HCT116 (cell line): Measurements from ENCODE around the gene IL18R1. TPM values are rescaled to one million over a fixed set of nuclear protein-coding genes. Genes with fewer than 3 reads are reported as not detected.

ENCODE experiments used
- ATAC-seq: fragments of 200-7000 bp; cut with Tn5 transposase; 2 replicates; pipeline ENCODE4 v1.9.1; 2020; ENCODE audit warnings: mild to moderate bottlenecking, moderate library complexity
- BruUV-seq: library from RNA; stranded (reverse); fragments of 400-500 nt; replicated peaks from 2 replicates; lab custom pipeline; 2021; lab: Mats Ljungman, UMichigan
- CTCF ChIA-PET: fragments of 300-600 bp; sonication (Branson Sonifier 250); formaldehyde crosslinking; loops from one replicate; lab custom pipeline; 2021; ENCODE audit warnings: antibody characterized with exemption; lab: Charles Lee
- POLR2A ChIA-PET: fragments of 300-600, 350-600 bp; sonication (Branson Sonifier 250); formaldehyde crosslinking; loops from one replicate; lab custom pipeline; 2021; ENCODE audit warnings: antibody characterized with exemption; lab: Charles Lee
- RAD21 ChIA-PET, 2 experiments: fragments of 300-600 bp; sonication (Branson Sonifier 250); formaldehyde crosslinking; loops; one replicate each; lab custom pipeline; 2023; ENCODE audit warnings: low total read pairs in 2 of 2; ENCODE audit not compliant: uncharacterized antibody in 2 of 2, unreplicated experiment in 2 of 2, low non-redundant PET in 1 of 2; lab: Charles Lee
- DNase-seq: peaks from one replicate; pipeline ENCODE4 v3.0.0-alpha.2; 2010; ENCODE audit warnings: low read depth, low spot score
- H2AFZ ChIP-seq: fragments of 200-600 bp; shearing (Covaris generic), sonication (generic); 2 replicates; pipeline ENCODE4 v1.6.1; 2017; ENCODE audit warnings: low read depth, mixed run types, mixed read lengths, antibody characterized with exemption, low read length; ENCODE audit not compliant: poor library complexity, severe bottlenecking
- H3K27ac ChIP-seq: 2 replicates; pipeline ENCODE4 v1.5.1; 2012; ENCODE audit warnings: low read depth, low read length
- H3K27me3 ChIP-seq: fragments of 200-600 bp; sonication (generic); 2 replicates; pipeline ENCODE4 v1.6.1; 2016; ENCODE audit warnings: mixed run types, low read length, mixed read lengths; ENCODE audit not compliant: insufficient read depth
- H3K36me3 ChIP-seq, 2 experiments: fragments of 200-500 bp in 1 of 2; fragments of 200-600 bp in 1 of 2; sonication (Bioruptor generic) in 1 of 2; sonication (generic) in 1 of 2; 2 replicates each; pipeline versions ENCODE4 v1.5.1 to v1.6.1; 2014 to 2016; ENCODE audit warnings: low read length in 2 of 2, inconsistent platforms in 1 of 2, mixed read lengths in 1 of 2, mixed run types in 1 of 2; ENCODE audit not compliant: insufficient read depth in 2 of 2, control insufficient read depth in 1 of 2
- H3K4me1 ChIP-seq, 2 experiments: fragments of 200-600 bp in 1 of 2; sonication (generic) in 1 of 2; 2 replicates each; pipeline versions ENCODE4 v1.5.1 to v1.6.1; 2012 to 2017; ENCODE audit warnings: low read length in 2 of 2, inconsistent platforms in 1 of 2, mild to moderate bottlenecking in 1 of 2, mixed read lengths in 1 of 2, mixed run types in 1 of 2, moderate library complexity in 1 of 2; ENCODE audit not compliant: insufficient read depth in 2 of 2, control insufficient read depth in 1 of 2
- H3K4me2 ChIP-seq: fragments of 200-600 bp; sonication (generic); 2 replicates; pipeline ENCODE4 v1.6.1; 2017; ENCODE audit warnings: mixed run types, low read length, mixed read lengths
- H3K4me3 ChIP-seq, 2 experiments: fragments of 200-600 bp in 1 of 2; sonication (generic) in 1 of 2; replicated peaks in 1 of 2; 2 replicates each; pipeline ENCODE4 v1.5.1; 2011 to 2016; ENCODE audit warnings: low read length in 2 of 2, control low read depth in 1 of 2, low read depth in 1 of 2, mild to moderate bottlenecking in 1 of 2, mixed read lengths in 1 of 2, mixed run types in 1 of 2
- H3K79me2 ChIP-seq: fragments of 200-600 bp; sonication (generic); 2 replicates; pipeline ENCODE4 v1.6.1; 2017; ENCODE audit warnings: mild to moderate bottlenecking, mixed run types, low read length, moderate library complexity, mixed read lengths; ENCODE audit not compliant: insufficient read depth
- H3K9ac ChIP-seq: fragments of 200-600 bp; sonication (generic); 2 replicates; pipeline ENCODE4 v1.6.1; 2016; ENCODE audit warnings: low read length, mixed read lengths
- H3K9me2 ChIP-seq: fragments of 200-600 bp; sonication (generic), shearing (Covaris generic); 2 replicates; pipeline ENCODE4 v1.6.1; 2017; ENCODE audit warnings: mixed run types, mild to moderate bottlenecking, moderate library complexity; ENCODE audit not compliant: insufficient read depth
- H3K9me3 ChIP-seq, 2 experiments: fragments of 200-500 bp in 1 of 2; fragments of 200-600 bp in 1 of 2; sonication (Bioruptor generic) in 1 of 2; sonication (generic) in 1 of 2; 2 replicates each; pipeline ENCODE4 v1.6.1; 2014 to 2017; ENCODE audit warnings: low read length in 2 of 2, mixed read lengths in 2 of 2, inconsistent platforms in 1 of 2, low read depth in 1 of 2, mild to moderate bottlenecking in 1 of 2, mixed run types in 1 of 2, moderate library complexity in 1 of 2; ENCODE audit not compliant: control insufficient read depth in 1 of 2, insufficient read depth in 1 of 2
- H4K20me1 ChIP-seq: fragments of 200-600 bp; sonication (generic), shearing (Covaris generic); 2 replicates; pipeline ENCODE4 v1.6.1; 2017; ENCODE audit warnings: mixed run types, mild to moderate bottlenecking, moderate library complexity; ENCODE audit not compliant: insufficient read depth
- CEBPB ChIP-seq: IDR thresholded peaks from 2 replicates; pipeline ENCODE4 v1.6.1; 2012; ENCODE audit warnings: low read depth
- EGR1 ChIP-seq: IDR thresholded peaks from 2 replicates; pipeline ENCODE4 v1.6.1; 2012; ENCODE audit warnings: low read depth
- EZH2phosphoT487 ChIP-seq: fragments of 200-600 bp; IDR thresholded peaks from 2 replicates; pipeline ENCODE4 v1.6.1; 2018; ENCODE audit warnings: antibody characterized with exemption, borderline replicate concordance
- SIN3A ChIP-seq: IDR thresholded peaks from 2 replicates; pipeline ENCODE4 v1.6.1; 2012; ENCODE audit warnings: low read depth
- SRF ChIP-seq: IDR thresholded peaks from 2 replicates; pipeline ENCODE4 v1.6.1; 2012; ENCODE audit warnings: low read depth
- YY1 ChIP-seq: IDR thresholded peaks from 2 replicates; pipeline ENCODE4 v1.6.1; 2011; ENCODE audit warnings: low read length, low read depth, moderate library complexity, mild to moderate bottlenecking; ENCODE audit not compliant: insufficient replicate concordance; ENCODE audit errors: extremely low read depth
- intact Hi-C: fragments of 100-400 bp; cut with micrococcal nuclease; formaldehyde crosslinking; loops from 2 replicates; pipeline ENCODE4 v1.10.0; 2022
- total RNA-seq: library from RNA; stranded (reverse); gene quantifications from one replicate; pipeline ENCODE4 v1.2.1, GENCODE V29; 2021; ENCODE audit not compliant: unreplicated experiment
- TF ChIP-seq, protein P1 (sequence below): IDR thresholded peaks from 2 replicates; pipeline ENCODE4 v1.6.1; 2012

The IL18R1 gene
- total RNA-seq, 1 experiment from 2014 or later, result 1.5 TPM

DNA sequence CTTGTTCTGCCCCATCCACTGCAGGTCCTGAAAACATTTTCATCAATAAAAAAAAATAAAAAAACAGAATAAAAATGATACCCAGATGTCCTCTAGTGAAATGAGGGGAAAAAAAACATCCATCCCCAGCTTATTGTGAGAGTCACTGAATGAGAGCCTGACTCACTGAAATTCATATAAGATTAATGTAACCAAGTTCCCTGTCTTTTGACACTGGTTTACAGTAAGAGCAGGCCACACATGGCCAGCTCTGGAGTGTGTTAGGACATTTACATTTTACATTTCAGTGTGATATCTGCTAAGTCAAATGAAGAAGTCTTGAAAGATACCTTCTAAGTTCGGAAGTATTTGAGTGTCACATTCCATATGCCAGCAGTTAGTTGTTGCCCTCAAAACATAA, 21.1 kb upstream of the IL18R1 start:
- DNase-seq, result no peak
- Histone ChIP-seq H3K27me3 (no peaks in the 10 kb centered on the region), H3K27ac (no peak overlapping the region), H3K79me2 (no peaks in the 10 kb centered on the region), H3K4me3 (no peak overlapping the region), H3K9me3 (peaks cover 0 to 5% of the 10 kb centered on the region in 2 experiments; a peak in 1 of 4 replicates), H3K4me2 (no peak overlapping the region), H4K20me1 (no peaks in the 10 kb centered on the region), H2AFZ (no peak overlapping the region), H3K9me2 (peaks cover 6% of the 10 kb centered on the region; the same call in 1 of the 2 replicates), H3K4me1 (no peaks in the 10 kb centered on the region), H3K9ac (no peak overlapping the region), H3K36me3 (no peaks in the 10 kb centered on the region)
- RAD21 ChIA-PET, result no interaction called here
- TF ChIP-seq, protein P1, sequence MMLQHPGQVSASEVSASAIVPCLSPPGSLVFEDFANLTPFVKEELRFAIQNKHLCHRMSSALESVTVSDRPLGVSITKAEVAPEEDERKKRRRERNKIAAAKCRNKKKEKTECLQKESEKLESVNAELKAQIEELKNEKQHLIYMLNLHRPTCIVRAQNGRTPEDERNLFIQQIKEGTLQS, result no peak
- no peak for TF ChIP-seq EZH2phosphoT487
- intact Hi-C loops, result no loop called here
- POLR2A ChIA-PET, result no interaction called here
- BruUV-seq, result no TSS peak
- CTCF ChIA-PET, result no interaction called here
- ATAC-seq, result no peak

DNA sequence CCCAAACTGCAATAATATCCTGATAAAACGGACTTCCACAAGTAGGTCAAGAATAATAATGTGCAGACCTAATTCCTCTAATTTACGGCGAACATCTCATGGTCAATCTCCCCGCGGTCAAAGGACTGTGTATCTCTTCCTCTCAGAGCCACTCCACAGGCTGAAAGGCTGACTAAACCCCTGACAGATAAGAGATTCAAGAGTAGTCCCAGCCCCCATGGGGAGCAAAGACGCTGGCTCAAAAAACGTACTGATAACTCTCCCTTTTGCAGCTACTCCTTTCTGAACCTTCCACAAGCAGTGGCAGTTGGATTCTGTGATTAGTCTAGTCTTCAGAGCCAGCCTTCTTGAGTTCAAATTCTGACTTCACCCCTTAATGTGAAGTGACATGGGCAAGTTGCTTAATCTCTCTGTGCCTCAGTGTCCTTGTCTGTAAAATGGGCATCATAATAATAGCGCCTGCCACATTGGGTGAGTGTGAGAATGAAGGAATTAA, 19.7 kb upstream of the IL18R1 start:
- TF ChIP-seq YY1 (no peak), CEBPB (no peak), EGR1 (no peak), SRF (no peak), SIN3A (no peak), EZH2phosphoT487 (no peak)
- Histone ChIP-seq H4K20me1 (no peaks in the 10 kb centered on the region), H3K4me3 (no peak overlapping the region), H3K9me3 (0 out of 4 replicates have a peak, but pooled peaks cover 0 to under 1% of the 10 kb centered on the region in 2 experiments), H3K27me3 (no peaks in the 10 kb centered on the region), H3K36me3 (no peaks in the 10 kb centered on the region), H2AFZ (no peak overlapping the region), H3K9ac (no peak overlapping the region), H3K79me2 (no peaks in the 10 kb centered on the region), H3K4me1 (no peaks in the 10 kb centered on the region), H3K9me2 (peaks cover 6% of the 10 kb centered on the region; the same call in 1 of the 2 replicates), H3K27ac (no peak overlapping the region), H3K4me2 (no peak overlapping the region)
- ChIA-PET CTCF (interaction anchor here (1.0 kb wide), 1 partner anchor 34 kb away, joined by 3 read pairs; no protein-coding TSS in a partner anchor), RAD21 (no interaction called here), POLR2A (no interaction called here)
- BruUV-seq, result no TSS peak
- intact Hi-C loops, result no loop called here
- ATAC-seq (no peak), DNase-seq (no peak)
